HepG2 (cell line): ENCODE measurements around the gene LIN7A. TPM values are rescaled to one million over a fixed set of nuclear protein-coding genes. Genes with fewer than 3 reads are reported as not detected.

Experiments
- ATAC-seq: fragments of 200-7000 bp; cut with Tn5 transposase; 3 replicates; pipeline ENCODE4 v1.9.1; 2020; ENCODE audit warnings: mild to moderate bottlenecking, moderate library complexity
- BruUV-seq: library from RNA; stranded (reverse); fragments of 400-500 nt; replicated peaks from 2 replicates; lab custom pipeline; 2021; lab: Mats Ljungman, UMichigan
- CTCF ChIA-PET: fragments of 300-600 bp; formaldehyde crosslinking; extraction: SDS; loops from one replicate; lab custom pipeline; 2021; ENCODE audit warnings: low total read pairs, inconsistent platforms, low intra/inter-chr PET ratio; lab: Yijun Ruan, JAX
- POLR2A ChIA-PET: fragments of 350-600 bp; sonication (Branson Sonifier 250); formaldehyde crosslinking; loops from one replicate; lab custom pipeline; 2020; ENCODE audit warnings: antibody characterized with exemption, inconsistent platforms; lab: Yijun Ruan, JAX
- DNase-seq: peaks from one replicate; pipeline ENCODE4 v3.0.0-alpha.2; 2015; ENCODE audit warnings: low spot score
- FAIRE-seq: peaks from 3 replicates; lab custom pipeline; 2011; peaks lifted over from hg19 to GRCh38; lab: Jason Lieb, UNC
- H2AFZ ChIP-seq: one replicate; pipeline ENCODE4 v1.6.1; 2011; ENCODE audit warnings: low read length, inconsistent platforms
- H3K27ac ChIP-seq: fragments of 300-600 bp; 3 replicates; pipeline ENCODE4 v1.8.0; 2011; ENCODE audit warnings: mixed run types, mild to moderate bottlenecking, mixed read lengths, low read length, inconsistent platforms; ENCODE audit not compliant: insufficient read depth; ENCODE audit errors: extremely low read length
- H3K27me3 ChIP-seq, 2 experiments: fragments of 200-600 bp in 1 of 2; 2 replicates in 1 of 2; 3 replicates in 1 of 2; pipeline versions ENCODE4 v1.6.0 to v1.8.0; 2011; ENCODE audit warnings: low read length in 2 of 2, mild to moderate bottlenecking in 2 of 2, moderate library complexity in 2 of 2, inconsistent platforms in 1 of 2; ENCODE audit not compliant: insufficient read depth in 2 of 2, control insufficient read depth in 1 of 2
- H3K36me3 ChIP-seq, 2 experiments: fragments of 200-600 bp in 1 of 2; replicated peaks in 1 of 2; 2 replicates in 1 of 2; 3 replicates in 1 of 2; pipeline versions ENCODE4 v1.5.1 to v1.8.0; 2011; ENCODE audit warnings: low read length in 2 of 2, inconsistent platforms in 1 of 2; ENCODE audit not compliant: insufficient read depth in 2 of 2, control insufficient read depth in 1 of 2
- H3K4me1 ChIP-seq: 2 replicates; pipeline ENCODE4 v1.5.1; 2012; ENCODE audit warnings: low read length, inconsistent platforms; ENCODE audit not compliant: insufficient read depth
- H3K4me2 ChIP-seq: 2 replicates; pipeline ENCODE4 v1.6.0; 2011; ENCODE audit warnings: low read depth, low read length, inconsistent platforms
- H3K4me3 ChIP-seq, 3 experiments: fragments of 200-600 bp in 1 of 3; sonication (generic), shearing (Covaris generic) in 1 of 3; replicated peaks in 1 of 3; 2 replicates each; pipeline ENCODE4 v1.5.1; 2011 to 2016; ENCODE audit warnings: low read length in 3 of 3, inconsistent platforms in 2 of 3, low read depth in 2 of 3, mild to moderate bottlenecking in 2 of 3, control low read depth in 1 of 3, mixed read lengths in 1 of 3; ENCODE audit not compliant: insufficient read depth in 1 of 3
- H3K79me2 ChIP-seq: one replicate; pipeline ENCODE4 v1.6.1; 2011; ENCODE audit warnings: low read length, inconsistent platforms; ENCODE audit not compliant: insufficient read depth
- H3K9ac ChIP-seq: 2 replicates; pipeline ENCODE4 v1.6.0; 2011; ENCODE audit warnings: mild to moderate bottlenecking, low read depth, low read length, inconsistent platforms; ENCODE audit not compliant: insufficient read depth
- H3K9me3 ChIP-seq: 2 replicates; pipeline ENCODE4 v1.5.1; 2012; ENCODE audit warnings: mild to moderate bottlenecking, low read length
- H4K20me1 ChIP-seq: 2 replicates; pipeline ENCODE4 v1.6.0; 2011; ENCODE audit warnings: inconsistent platforms, mild to moderate bottlenecking, low read length, moderate library complexity; ENCODE audit not compliant: insufficient read depth
- CBX1 ChIP-seq: IDR thresholded peaks from one replicate; pipeline ENCODE4 v1.6.1; 2016; ENCODE audit warnings: antibody characterized with exemption, low read depth
- CBX5 ChIP-seq: sonication (generic); formaldehyde crosslinking; IDR thresholded peaks from 2 replicates; pipeline ENCODE4 v1.4.0; 2020; ENCODE audit warnings: missing genetic modification reagents, borderline replicate concordance
- CSRNP1 ChIP-seq: sonication (generic); formaldehyde crosslinking; IDR thresholded peaks from 2 replicates; pipeline ENCODE4 v1.8.1; 2023; ENCODE audit warnings: mild to moderate bottlenecking, missing genetic modification reagents
- GFI1 ChIP-seq: sonication (generic); formaldehyde crosslinking; IDR thresholded peaks from 2 replicates; pipeline ENCODE4 v1.5.0; 2020; ENCODE audit warnings: missing genetic modification reagents, mild to moderate bottlenecking, borderline replicate concordance
- HNRNPK ChIP-seq: fragments of 200-400 bp; formaldehyde crosslinking; IDR thresholded peaks from 2 replicates; pipeline ENCODE4 v1.6.1; 2018; ENCODE audit warnings: low read length, low read depth, moderate library complexity, mild to moderate bottlenecking; ENCODE audit not compliant: poor library complexity, severe bottlenecking
- KDM5B ChIP-seq: sonication (generic); formaldehyde crosslinking; IDR thresholded peaks from 2 replicates; pipeline ENCODE4 v1.4.0; 2020; ENCODE audit warnings: missing genetic modification reagents, mild to moderate bottlenecking, borderline replicate concordance
- MLXIP ChIP-seq: sonication (generic); formaldehyde crosslinking; IDR thresholded peaks from 2 replicates; pipeline ENCODE4 v1.9.0; 2021; ENCODE audit warnings: missing genetic modification reagents, borderline replicate concordance
- PAX8 ChIP-seq: sonication (generic); formaldehyde crosslinking; IDR thresholded peaks from 2 replicates; pipeline ENCODE4 v1.8.0; 2022; ENCODE audit warnings: mild to moderate bottlenecking, missing genetic modification reagents, borderline replicate concordance
- RXRA ChIP-seq: sonication (generic); formaldehyde crosslinking; IDR thresholded peaks from 2 replicates; pipeline ENCODE4 v1.5.1; 2020; ENCODE audit warnings: missing genetic modification reagents
- THAP9 ChIP-seq: sonication (generic); formaldehyde crosslinking; IDR thresholded peaks from 2 replicates; pipeline ENCODE4; 2020; ENCODE audit warnings: missing genetic modification reagents, mild to moderate bottlenecking, borderline replicate concordance
- ZC3H13 ChIP-seq: sonication (generic); formaldehyde crosslinking; IDR thresholded peaks from 2 replicates; pipeline ENCODE4 v1.8.1; 2023; ENCODE audit warnings: mild to moderate bottlenecking, missing genetic modification reagents, moderate library complexity
- ZNF17 ChIP-seq: sonication (generic); formaldehyde crosslinking; IDR thresholded peaks from 2 replicates; pipeline ENCODE4 v1.5.0; 2020; ENCODE audit warnings: mild to moderate bottlenecking, missing genetic modification reagents
- ZNF562 ChIP-seq: sonication (generic); formaldehyde crosslinking; IDR thresholded peaks from 2 replicates; pipeline ENCODE4 v1.8.0; 2022; ENCODE audit warnings: missing genetic modification reagents, borderline replicate concordance
- ZNF740 ChIP-seq: sonication (generic); formaldehyde crosslinking; IDR thresholded peaks from 2 replicates; pipeline ENCODE4 v1.4.0; 2020; ENCODE audit warnings: missing genetic modification reagents
- WGBS: methylation state at CpG from one replicate; pipeline ENCODE4 v1.1.6; 2017; ENCODE audit warnings: low lambda C conversion rate; 5-methylcytosine and 5-hydroxymethylcytosine counted together
- in situ Hi-C: cut with HindIII; loops from 2 replicates; pipeline ENCODE4 v1.10.0; 2017; ENCODE audit warnings: low pct_unique_long_range_greater_than_20kb; ENCODE audit not compliant: extremely low pct_ligation_motif_present
- intact Hi-C: fragments of 100-400 bp; cut with micrococcal nuclease; formaldehyde crosslinking; loops from one replicate; pipeline ENCODE4 v1.10.0; 2022; ENCODE audit not compliant: unreplicated experiment
- polyA plus RNA-seq, 8 experiments: library from polyadenylated mRNA; depleted of rRNA in 3 of 8; stranded (reverse) in 7 of 8; unstranded in 1 of 8; fragments of >200 nt; fragmentation: Illumina TruSeq in 4 of 8; extraction: Trizol in 4 of 8; gene quantifications; 2 replicates each; pipeline versions ENCODE4 v1.2.1 to v1.2.3, GENCODE V29; 2011 to 2016; ENCODE audit warnings: low read depth in 4 of 8, missing spikeins in 1 of 8, mixed read lengths in 1 of 8; ENCODE audit not compliant: insufficient read depth in 1 of 8
- total RNA-seq, 5 experiments: library from RNA; depleted of rRNA; stranded (reverse); fragments of >200 nt; fragmentation: Illumina TruSeq; extraction: Trizol; gene quantifications; 2 replicates each; pipeline ENCODE4 v1.2.3, GENCODE V29; 2016; ENCODE audit warnings: low read depth in 1 of 5

Gene LIN7A
- total and polyA plus RNA-seq, 2 of the 13 experiments (the other 11 are each of a cell fraction or from before 2014, with no cell fraction given) = 18.5 to 19.2 TPM

GRCh38 chr12:80749456-80749855, 188.3 kb downstream of the LIN7A start:
- H3K27ac ChIP-seq = no peak overlapping the region
- H2AFZ ChIP-seq = no peak overlapping the region
- ChIA-PET CTCF (no interaction called here), POLR2A (no interaction called here)
- intact Hi-C loops = no loop called here
- H3K79me2 ChIP-seq = no peaks in the 10 kb centered on the region
- H3K4me3 ChIP-seq = no peak overlapping the region
- DNase-seq (no peak), FAIRE-seq (no peak), ATAC-seq (no peak)
- in situ Hi-C loops = loop anchor here (10.0 kb wide), 1 partner anchor 345 kb away; no protein-coding TSS in a partner anchor
- no peaks in the 10 kb centered on the region; a peak in 1 of 5 replicates for H3K27me3 ChIP-seq
- WGBS = 0% methylated on average over 2 of the region's 2 CpGs
- no peak overlapping the region for H3K9ac ChIP-seq
- no peaks in the 10 kb centered on the region for H4K20me1 ChIP-seq
- no peaks in the 10 kb centered on the region for H3K9me3 ChIP-seq
- H3K4me2 ChIP-seq = no peak overlapping the region
- no peaks in the 10 kb centered on the region for H3K4me1 ChIP-seq
- BruUV-seq = no TSS peak
- H3K36me3 ChIP-seq = no peaks in the 10 kb centered on the region
- TF ChIP-seq ZC3H13 (CRISPR knock-in tag) = no peak
- no peak for TF ChIP-seq PAX8 (CRISPR knock-in tag)
- no peak for TF ChIP-seq THAP9 (CRISPR knock-in tag)
- no peak for TF ChIP-seq ZNF17 (CRISPR knock-in tag)
- no peak for TF ChIP-seq CSRNP1
- TF ChIP-seq MLXIP (CRISPR knock-in tag) = no peak
- no peak for TF ChIP-seq ZNF740 (CRISPR knock-in tag)
- TF ChIP-seq CBX5 (CRISPR knock-in tag) = no peak
- TF ChIP-seq CBX1 = no peak
- no peak for TF ChIP-seq KDM5B (CRISPR knock-in tag)
- TF ChIP-seq HNRNPK = no peak
- no peak for TF ChIP-seq GFI1 (CRISPR knock-in tag)
- TF ChIP-seq ZNF562 (CRISPR knock-in tag) = no peak
- no peak for TF ChIP-seq RXRA (CRISPR knock-in tag)
